ENCODE data around the gene CARMIL3.
"Not testable (repeated sequence)": the region's sequence is repeated elsewhere in the genome, so short reads cannot be mapped to it uniquely, and the experiment has no call there.

DNA sequence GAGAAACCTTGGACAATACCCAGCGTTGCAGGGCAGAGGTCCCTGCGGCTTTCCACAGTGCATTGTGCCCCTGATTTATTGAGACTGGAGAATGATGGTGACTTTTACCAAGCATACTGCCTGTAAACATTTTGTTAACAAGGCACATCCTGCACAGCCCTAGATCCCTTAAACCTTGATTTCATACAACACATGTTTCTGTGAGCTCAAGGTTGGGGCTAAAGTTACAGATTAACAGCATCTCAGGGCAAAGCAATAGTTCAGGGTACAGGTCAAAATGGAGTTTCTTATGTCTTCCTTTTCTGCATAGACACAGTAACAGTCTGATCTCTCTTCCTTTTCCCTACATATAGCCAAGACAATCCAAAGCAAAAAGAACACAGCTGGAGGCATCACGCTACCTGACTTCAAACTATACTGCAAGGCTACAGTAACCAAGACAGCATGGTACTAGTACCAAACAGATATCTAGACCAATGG is 26.8 kb upstream of the CARMIL3 start:
- TF ChIP-seq ESRRG (CRISPR knock-in tag; IDR thresholded peaks at IDR 0.05); RARB (CRISPR knock-in tag; IDR thresholded peaks at IDR 0.05); ZC3H10 (CRISPR knock-in tag; IDR thresholded peaks at IDR 0.05); CSDC2 (CRISPR knock-in tag; IDR thresholded peaks at IDR 0.05); ZFP30 (CRISPR knock-in tag; IDR thresholded peaks at IDR 0.05); ARNTL (CRISPR knock-in tag; IDR thresholded peaks at IDR 0.05; ENCODE audit: borderline replicate concordance, low read depth); PPARA (CRISPR knock-in tag; IDR thresholded peaks at IDR 0.05; ENCODE audit: borderline replicate concordance); BACH2 (CRISPR knock-in tag; IDR thresholded peaks at IDR 0.05; ENCODE audit: borderline replicate concordance); ISL1 (CRISPR knock-in tag; IDR thresholded peaks at IDR 0.05); ZFP3 (CRISPR knock-in tag; IDR thresholded peaks at IDR 0.05); GLIS3 (CRISPR knock-in tag; IDR thresholded peaks at IDR 0.05): not testable (repeated sequence)
- TF ChIP-seq, protein P1, sequence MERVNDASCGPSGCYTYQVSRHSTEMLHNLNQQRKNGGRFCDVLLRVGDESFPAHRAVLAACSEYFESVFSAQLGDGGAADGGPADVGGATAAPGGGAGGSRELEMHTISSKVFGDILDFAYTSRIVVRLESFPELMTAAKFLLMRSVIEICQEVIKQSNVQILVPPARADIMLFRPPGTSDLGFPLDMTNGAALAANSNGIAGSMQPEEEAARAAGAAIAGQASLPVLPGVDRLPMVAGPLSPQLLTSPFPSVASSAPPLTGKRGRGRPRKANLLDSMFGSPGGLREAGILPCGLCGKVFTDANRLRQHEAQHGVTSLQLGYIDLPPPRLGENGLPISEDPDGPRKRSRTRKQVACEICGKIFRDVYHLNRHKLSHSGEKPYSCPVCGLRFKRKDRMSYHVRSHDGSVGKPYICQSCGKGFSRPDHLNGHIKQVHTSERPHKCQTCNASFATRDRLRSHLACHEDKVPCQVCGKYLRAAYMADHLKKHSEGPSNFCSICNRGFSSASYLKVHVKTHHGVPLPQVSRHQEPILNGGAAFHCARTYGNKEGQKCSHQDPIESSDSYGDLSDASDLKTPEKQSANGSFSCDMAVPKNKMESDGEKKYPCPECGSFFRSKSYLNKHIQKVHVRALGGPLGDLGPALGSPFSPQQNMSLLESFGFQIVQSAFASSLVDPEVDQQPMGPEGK (CRISPR knock-in tag; IDR thresholded peaks at IDR 0.05; ENCODE audit: borderline replicate concordance), result not testable (repeated sequence)
- TF ChIP-seq, protein P2, sequence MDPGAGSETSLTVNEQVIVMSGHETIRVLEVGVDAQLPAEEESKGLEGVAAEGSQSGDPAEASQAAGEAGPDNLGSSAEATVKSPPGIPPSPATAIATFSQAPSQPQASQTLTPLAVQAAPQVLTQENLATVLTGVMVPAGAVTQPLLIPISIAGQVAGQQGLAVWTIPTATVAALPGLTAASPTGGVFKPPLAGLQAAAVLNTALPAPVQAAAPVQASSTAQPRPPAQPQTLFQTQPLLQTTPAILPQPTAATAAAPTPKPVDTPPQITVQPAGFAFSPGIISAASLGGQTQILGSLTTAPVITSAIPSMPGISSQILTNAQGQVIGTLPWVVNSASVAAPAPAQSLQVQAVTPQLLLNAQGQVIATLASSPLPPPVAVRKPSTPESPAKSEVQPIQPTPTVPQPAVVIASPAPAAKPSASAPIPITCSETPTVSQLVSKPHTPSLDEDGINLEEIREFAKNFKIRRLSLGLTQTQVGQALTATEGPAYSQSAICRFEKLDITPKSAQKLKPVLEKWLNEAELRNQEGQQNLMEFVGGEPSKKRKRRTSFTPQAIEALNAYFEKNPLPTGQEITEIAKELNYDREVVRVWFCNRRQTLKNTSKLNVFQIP (CRISPR knock-in tag; IDR thresholded peaks at IDR 0.05; ENCODE audit: borderline replicate concordance, low read depth), result not testable (repeated sequence)
- TF ChIP-seq, protein P3, sequence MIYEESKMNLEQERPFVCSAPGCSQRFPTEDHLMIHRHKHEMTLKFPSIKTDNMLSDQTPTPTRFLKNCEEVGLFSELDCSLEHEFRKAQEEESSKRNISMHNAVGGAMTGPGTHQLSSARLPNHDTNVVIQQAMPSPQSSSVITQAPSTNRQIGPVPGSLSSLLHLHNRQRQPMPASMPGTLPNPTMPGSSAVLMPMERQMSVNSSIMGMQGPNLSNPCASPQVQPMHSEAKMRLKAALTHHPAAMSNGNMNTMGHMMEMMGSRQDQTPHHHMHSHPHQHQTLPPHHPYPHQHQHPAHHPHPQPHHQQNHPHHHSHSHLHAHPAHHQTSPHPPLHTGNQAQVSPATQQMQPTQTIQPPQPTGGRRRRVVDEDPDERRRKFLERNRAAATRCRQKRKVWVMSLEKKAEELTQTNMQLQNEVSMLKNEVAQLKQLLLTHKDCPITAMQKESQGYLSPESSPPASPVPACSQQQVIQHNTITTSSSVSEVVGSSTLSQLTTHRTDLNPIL (CRISPR knock-in tag; IDR thresholded peaks at IDR 0.05; ENCODE audit: low read depth), result not testable (repeated sequence)

Measured in SK-N-SH treated with all-trans-retinoic acid at 6 μM for 48 hours (cell line).